WERI-Rb-1 (cell line): ENCODE data around the gene KRTAP4-9.
"Not testable (repeated sequence)": the region's sequence is repeated elsewhere in the genome, so short reads cannot be mapped to it uniquely, and the experiment has no call there.

Source experiments
- DNase-seq: peaks from one replicate; pipeline ENCODE4 v3.0.0-alpha.2; 2020
- H3K27ac ChIP-seq: fragments of 250-450 bp; sonication (Bioruptor Pico); 2 replicates; pipeline ENCODE4 v1.5.1; 2020; ENCODE audit warnings: mild to moderate bottlenecking, moderate library complexity
- H3K27me3 ChIP-seq: fragments of 250-450 bp; sonication (Bioruptor Pico); 2 replicates; pipeline ENCODE4 v1.5.1; 2021; ENCODE audit warnings: mild to moderate bottlenecking, low read depth, moderate library complexity; ENCODE audit not compliant: insufficient read depth, severe bottlenecking
- H3K36me3 ChIP-seq: fragments of 250-450 bp; sonication (Bioruptor Pico); 2 replicates; pipeline ENCODE4 v1.5.1; 2020; ENCODE audit warnings: mild to moderate bottlenecking, moderate library complexity
- H3K4me3 ChIP-seq: 2 replicates; pipeline ENCODE4 v1.5.1; 2011; ENCODE audit warnings: low read depth, mild to moderate bottlenecking, control low read depth, low read length
- H3K9me3 ChIP-seq: fragments of 250-450 bp; sonication (Bioruptor Pico); 2 replicates; pipeline ENCODE4 v1.5.1; 2021; ENCODE audit warnings: mild to moderate bottlenecking, moderate library complexity; ENCODE audit not compliant: severe bottlenecking
- TF ChIP-seq, protein P1 (sequence below): IDR thresholded peaks from 2 replicates; pipeline ENCODE4 v1.5.1; 2011; ENCODE audit warnings: low read depth, mild to moderate bottlenecking, control low read depth, inconsistent platforms, low read length

The KRTAP4-9 gene

DNA sequence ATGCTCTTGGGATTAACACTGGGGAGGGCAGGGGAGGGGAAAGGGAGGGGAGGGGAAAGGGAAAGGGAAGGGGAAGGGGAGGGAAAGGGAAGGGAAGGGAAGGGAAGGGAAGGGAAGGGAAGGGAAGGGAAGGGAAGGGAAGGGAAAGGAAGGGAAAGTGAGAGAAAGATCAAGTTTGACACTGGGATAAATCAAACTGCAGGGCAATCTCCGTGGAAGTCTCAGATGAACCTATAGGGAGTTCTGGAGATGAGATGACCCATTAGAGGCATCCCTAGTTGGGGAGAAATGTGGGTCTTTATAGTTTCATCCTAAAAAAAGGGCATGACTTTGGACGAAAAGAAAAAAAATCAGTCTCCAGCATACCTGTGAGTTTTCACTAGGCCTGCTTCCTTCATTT, 16.6 kb downstream of the KRTAP4-9 start:
- Histone ChIP-seq H3K27me3 (peaks cover 57% of the 10 kb centered on the region), H3K4me3 (no peak overlapping the region), H3K9me3 (peaks cover 5% of the 10 kb centered on the region), H3K27ac (no peak overlapping the region), H3K36me3 (no peaks in the 10 kb centered on the region)
- DNase-seq = no peak
- TF ChIP-seq, protein P1, sequence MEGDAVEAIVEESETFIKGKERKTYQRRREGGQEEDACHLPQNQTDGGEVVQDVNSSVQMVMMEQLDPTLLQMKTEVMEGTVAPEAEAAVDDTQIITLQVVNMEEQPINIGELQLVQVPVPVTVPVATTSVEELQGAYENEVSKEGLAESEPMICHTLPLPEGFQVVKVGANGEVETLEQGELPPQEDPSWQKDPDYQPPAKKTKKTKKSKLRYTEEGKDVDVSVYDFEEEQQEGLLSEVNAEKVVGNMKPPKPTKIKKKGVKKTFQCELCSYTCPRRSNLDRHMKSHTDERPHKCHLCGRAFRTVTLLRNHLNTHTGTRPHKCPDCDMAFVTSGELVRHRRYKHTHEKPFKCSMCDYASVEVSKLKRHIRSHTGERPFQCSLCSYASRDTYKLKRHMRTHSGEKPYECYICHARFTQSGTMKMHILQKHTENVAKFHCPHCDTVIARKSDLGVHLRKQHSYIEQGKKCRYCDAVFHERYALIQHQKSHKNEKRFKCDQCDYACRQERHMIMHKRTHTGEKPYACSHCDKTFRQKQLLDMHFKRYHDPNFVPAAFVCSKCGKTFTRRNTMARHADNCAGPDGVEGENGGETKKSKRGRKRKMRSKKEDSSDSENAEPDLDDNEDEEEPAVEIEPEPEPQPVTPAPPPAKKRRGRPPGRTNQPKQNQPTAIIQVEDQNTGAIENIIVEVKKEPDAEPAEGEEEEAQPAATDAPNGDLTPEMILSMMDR = no peak

- DNase-seq, H3K9me3 ChIP-seq, H3K27ac ChIP-seq, H3K36me3 ChIP-seq, H3K4me3 ChIP-seq: not testable (repeated sequence)
- peaks cover 60% of the 10 kb centered on the region for H3K27me3 ChIP-seq
Measured at GRCh38 chr17:41123292-41123990, 18.3 kb downstream of the KRTAP4-9 start.

DNA sequence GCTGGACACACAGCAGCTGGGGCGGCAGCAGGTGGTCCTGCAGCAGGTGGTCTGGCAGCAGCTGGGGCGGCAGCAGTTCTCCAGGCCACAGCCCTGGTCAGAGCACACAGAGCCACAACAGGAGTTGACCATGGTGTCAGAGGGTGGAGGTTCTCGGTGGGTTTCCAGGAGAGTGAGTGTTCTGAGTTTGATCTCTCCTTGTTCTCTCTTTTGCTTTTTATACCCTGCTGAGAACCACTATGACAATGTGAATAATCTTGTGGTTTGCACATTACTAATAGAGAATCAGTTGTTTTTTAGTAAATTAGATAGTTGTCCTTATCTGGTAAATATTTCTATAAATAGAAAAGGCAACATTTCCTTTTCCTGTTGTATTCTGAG, 18.8 kb downstream of the KRTAP4-9 start, which contains the start of gene KRTAP4-12:
Gene KRTAP4-12, minus strand, starts transcription at position 192 of the 381 bp plus-strand sequence. Its CDS starts 60 bp downstream, at position 132.
- H3K9me3 ChIP-seq, H3K27ac ChIP-seq, H3K4me3 ChIP-seq, H3K36me3 ChIP-seq, DNase-seq: not testable (repeated sequence)
- peaks cover 59% of the 10 kb centered on the region for H3K27me3 ChIP-seq

DNA sequence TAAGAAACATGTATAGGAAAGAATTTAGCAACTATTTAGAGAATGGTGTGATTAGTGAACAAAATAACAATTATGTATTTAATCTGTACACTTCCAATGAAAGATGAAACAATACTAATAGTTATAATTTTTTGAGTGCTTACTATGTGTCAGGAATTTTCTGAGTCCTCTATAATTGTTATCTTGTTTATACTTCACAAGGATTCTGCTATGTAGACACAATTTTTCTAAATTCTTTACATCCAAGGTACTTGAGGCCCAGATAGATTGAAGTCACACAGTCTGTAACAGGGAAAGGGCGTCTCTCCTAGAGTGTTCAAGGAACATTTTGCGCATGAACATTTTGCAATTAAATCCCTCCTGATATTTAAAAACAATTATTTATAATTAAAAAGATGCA, 19.9 kb downstream of the KRTAP4-9 start:
- no peak for DNase-seq
- H3K9me3 ChIP-seq = peaks cover 5% of the 10 kb centered on the region
- TF ChIP-seq, protein P1 = no peak
- no peaks in the 10 kb centered on the region for H3K36me3 ChIP-seq
- no peak overlapping the region for H3K27ac ChIP-seq
- peaks cover 58% of the 10 kb centered on the region for H3K27me3 ChIP-seq
- no peak overlapping the region for H3K4me3 ChIP-seq

DNA sequence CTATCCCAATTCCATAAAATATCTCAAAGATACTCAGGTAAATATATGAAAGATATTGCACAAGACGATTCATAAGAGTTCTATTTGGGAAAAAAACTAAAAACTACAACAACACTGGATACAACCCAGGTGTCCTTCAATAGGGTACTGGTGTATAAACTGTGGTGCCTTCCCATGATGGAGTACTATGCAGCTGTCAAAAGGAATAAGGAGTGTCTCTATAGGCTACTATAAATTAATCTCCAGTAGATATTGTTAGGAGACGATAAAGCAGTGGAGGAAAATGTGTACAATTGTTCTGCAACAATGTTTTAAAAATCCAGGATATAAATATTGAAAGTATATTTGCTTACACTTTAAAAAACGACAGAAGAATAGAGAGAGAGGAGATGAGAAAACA, 21.2 kb downstream of the KRTAP4-9 start:
- Histone ChIP-seq H3K27ac (no peak overlapping the region), H3K36me3 (no peaks in the 10 kb centered on the region)
- TF ChIP-seq, protein P1 = no peak

DNA sequence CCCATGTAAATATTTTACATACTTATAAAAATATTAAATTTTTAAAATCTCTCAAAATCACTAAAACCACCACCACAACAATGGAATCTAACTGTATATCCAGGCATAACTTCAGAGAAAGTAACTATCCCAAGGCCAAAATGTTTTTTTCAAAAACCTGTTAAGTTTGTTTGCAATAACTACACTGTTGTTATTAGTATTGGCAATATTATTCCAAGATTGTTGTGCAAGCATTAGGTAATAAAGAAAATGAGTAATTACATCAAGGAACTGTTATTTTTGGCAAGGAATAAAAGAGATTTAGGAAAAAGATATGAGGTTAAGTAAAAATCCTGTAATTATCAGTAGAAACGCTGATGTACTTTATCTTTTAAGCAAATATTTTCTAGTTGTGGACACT, 22.2 kb downstream of the KRTAP4-9 start:
- H3K27me3 ChIP-seq = peaks cover 68% of the 10 kb centered on the region
- DNase-seq = no peak

More for the DNA sequence above, 21.2 kb downstream of the KRTAP4-9 start:
- Histone ChIP-seq H3K9me3 (peaks cover 5% of the 10 kb centered on the region), H3K27me3 (peaks cover 70% of the 10 kb centered on the region), H3K4me3 (no peak overlapping the region)
- DNase-seq = no peak

More for the DNA sequence above, 22.2 kb downstream of the KRTAP4-9 start:
- Histone ChIP-seq H3K27ac (no peak overlapping the region), H3K9me3 (peaks cover under 1% of the 10 kb centered on the region), H3K4me3 (no peak overlapping the region), H3K36me3 (no peaks in the 10 kb centered on the region)
- TF ChIP-seq, protein P1 = no peak
